HG03097 (cell line): ENCODE results near the gene NCAPD3.
"Not testable (repeated sequence)": the region's sequence is repeated elsewhere in the genome, so short reads cannot be mapped to it uniquely, and the experiment has no call there.

Source experiments
- ATAC-seq: cut with Tn5 transposase; IDR thresholded peaks from one replicate; pipeline ENCODE4 v1.9.1; 2021; ENCODE audit not compliant: unreplicated experiment, low FRiP score

NCAPD3 gene

DNA sequence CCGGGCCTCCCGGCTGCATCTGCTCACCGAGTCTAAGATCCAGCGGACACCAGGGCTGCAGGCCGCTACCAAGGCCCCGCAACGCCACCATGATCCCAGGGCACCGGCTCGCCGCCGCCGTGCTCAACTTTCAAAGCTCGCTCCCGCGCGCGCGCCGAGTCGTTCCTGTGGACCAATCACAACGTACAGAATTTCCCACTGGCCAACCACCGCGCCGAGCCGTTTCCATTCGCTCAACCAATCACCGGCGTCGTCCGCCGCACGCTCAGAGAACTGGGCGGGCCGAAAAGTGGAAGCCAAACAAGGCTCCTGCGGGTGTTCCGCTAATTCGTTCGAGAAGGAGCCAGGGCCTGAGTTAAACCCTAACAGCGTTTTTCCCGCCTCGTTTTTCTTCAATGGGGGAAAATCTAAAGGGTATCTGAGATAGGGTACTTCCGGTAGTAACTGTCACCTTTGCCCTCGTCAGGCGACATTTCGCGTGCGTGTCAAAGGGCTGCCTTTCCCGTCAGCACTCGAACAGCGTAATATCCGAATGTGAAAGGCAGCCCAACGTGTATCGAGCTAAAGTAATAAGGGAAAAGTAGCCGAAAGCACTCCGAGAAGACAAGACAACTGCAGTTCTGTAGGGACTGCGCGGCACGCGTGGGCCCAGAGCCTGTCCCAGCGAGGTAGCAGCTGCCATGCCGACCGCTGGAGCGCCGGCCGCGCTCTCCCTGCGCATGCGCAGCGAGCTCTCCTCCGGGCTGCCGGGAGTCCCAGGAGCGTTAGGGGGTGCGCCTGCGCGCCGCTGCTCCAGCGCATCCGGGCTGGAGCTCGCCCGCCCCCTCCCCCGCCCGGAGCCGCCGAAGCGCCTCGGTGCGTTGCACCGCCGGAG, at the start of gene NCAPD3, which contains the start of gene VPS26B:
Gene NCAPD3 (minus strand): TSS at position 132 of the 874 bp plus-strand sequence. CDS start 41 bp downstream, at position 91.
Gene VPS26B (plus strand): TSS at position 836 of the 874 bp plus-strand sequence. CDS start 452 bp downstream, outside the sequence.
- ATAC-seq = peak; percentile 73

GRCh38 chr11:134273317-134273712, 49.5 kb upstream of the NCAPD3 start:
- no peak for ATAC-seq

GRCh38 chr11:134272381-134273316, 48.9 kb upstream of the NCAPD3 start:
- no peak for ATAC-seq

DNA sequence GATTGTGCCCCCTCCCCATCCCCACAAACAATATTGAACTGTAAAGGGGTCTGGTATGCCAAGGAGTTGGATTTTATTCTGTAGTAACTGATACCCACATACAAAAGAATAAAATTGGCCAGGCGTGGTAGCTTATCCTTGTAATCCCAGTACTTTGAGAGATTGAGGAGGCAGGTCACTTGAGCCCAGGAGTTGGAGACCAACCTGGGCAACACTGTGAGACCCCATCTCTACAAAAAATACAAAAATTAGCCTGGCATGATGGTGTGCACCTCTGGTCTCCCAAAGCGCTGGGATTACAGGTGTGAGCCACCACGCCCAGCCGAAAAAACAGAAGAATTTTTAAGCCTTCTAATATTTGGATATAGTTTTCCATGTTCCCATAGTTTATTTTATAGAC, 48.2 kb upstream of the NCAPD3 start:
- no peak for ATAC-seq

- ATAC-seq = no peak
Measured at GRCh38 chr11:134270250-134270714, 46.5 kb upstream of the NCAPD3 start.

DNA sequence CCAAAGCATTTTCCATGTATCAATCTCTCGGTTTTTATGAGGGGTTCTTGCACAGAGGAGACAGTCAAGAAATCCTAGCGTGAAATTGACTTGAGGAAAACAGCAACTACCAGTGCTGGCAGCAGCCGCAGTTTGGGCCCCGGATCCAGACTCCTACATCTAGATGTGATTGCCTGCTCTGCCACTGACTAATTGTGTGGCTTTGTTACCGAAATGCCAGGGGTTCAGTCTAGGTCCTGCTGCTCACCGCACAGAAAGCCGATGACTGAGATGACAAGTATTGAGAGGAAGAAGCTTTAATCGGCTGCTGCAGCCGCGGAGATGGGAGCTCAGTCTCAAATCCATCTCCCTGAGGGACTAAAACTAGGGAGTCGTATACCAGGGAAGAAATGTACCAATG, 44.2 kb upstream of the NCAPD3 start:
- ATAC-seq = no peak

DNA sequence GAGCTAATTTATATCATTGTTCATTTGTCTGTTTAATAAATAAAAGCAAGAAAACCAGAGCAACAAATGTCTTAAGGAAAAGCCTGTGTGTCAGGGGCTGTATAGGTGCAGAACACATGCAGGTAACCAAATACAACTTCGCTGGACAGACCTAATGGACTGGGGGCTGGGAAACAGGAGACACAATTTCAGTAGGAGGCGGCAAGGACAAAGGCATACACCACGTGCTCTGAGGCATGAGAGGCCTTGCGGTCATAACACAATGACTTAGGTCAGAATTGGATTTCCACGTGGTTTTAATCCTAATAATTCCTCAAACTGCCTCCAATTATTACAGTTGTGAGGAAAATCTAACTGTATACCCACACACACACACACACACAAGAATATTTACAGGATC, 43.7 kb upstream of the NCAPD3 start:
- ATAC-seq = no peak

DNA sequence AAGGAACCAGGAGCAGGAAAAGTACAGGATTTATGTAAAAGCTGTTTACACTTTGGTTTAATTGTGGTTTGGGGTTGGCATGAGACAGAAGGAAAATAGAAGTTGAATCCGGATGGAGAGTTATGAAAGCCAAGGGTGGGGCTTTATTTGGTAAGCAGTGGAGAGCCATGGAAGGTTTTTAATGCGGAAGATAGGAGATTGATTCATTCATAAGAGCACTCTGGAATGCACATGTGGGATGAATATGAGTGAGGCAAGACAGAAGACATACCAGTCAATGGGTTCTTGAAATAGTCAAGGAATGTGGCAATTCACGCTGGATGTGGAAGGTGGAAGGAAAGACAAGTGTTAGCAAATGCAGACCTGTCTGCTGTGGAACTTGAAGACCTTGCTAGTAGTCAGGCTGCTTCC, 43.1 kb upstream of the NCAPD3 start:
- ATAC-seq = no peak

DNA sequence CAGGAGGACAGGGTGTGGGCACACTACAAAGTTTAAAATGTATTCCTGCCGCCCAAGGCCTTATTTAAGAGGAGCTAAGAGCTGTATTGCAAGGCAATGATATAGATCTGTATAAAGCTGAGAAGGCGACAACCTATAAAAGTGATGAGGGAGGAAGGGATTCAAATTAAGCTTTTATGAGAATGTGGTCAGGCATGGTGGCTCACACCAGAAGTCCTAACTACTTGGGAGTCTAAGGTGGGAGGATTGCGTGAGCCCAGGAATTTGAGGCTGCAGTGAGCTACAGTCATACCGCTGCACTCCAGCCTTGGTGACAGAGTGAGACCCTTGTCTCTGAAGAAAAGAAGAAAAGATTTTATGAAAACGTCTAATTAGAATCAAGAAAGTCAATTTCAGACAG, 42.7 kb upstream of the NCAPD3 start:
- no peak for ATAC-seq

DNA sequence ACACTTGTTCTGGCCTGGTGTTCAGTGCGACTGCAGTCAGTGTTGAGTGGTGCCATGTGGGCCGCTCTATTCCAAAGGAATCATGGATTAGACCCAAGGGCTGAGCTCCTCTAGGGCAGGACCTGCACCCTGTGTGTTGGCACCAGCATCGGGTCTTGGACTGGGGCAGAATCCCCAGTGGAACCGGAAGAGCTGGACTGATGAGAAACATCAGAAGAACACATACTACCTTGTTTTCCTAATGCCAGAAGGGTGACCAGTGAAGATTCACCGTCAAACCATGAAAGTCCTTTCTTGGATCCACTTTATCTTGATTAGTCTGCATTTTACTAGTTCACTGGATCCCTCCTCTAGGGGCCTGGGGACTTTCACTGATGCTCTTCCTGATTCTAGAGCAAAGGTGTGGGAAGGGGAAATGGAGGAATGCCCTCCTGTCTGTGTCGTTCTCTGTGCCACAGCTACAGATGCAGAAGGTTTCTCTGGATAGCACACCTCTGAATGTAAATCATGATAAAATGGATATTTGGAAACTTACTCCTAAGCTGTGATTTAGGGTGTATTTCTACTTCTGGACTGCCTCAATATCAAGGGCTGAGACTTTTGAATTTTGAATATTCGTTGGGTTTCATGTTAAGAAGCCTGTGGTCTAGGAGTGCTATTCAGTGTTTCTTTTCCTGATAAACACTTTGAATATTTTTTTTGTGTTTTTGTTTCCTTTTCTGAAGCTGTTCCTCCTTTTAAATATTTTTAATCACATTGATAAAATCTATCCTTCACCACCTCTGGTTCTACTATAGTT, 41.4 kb upstream of the NCAPD3 start:
- no peak for ATAC-seq

- no peak for ATAC-seq
Measured at GRCh38 chr11:134261626-134262488, 38.1 kb upstream of the NCAPD3 start.

- ATAC-seq = no peak
Measured at GRCh38 chr11:134260983-134261382, 37.2 kb upstream of the NCAPD3 start.

- no peak for ATAC-seq
Measured at GRCh38 chr11:134260503-134260902, 36.7 kb upstream of the NCAPD3 start.

DNA sequence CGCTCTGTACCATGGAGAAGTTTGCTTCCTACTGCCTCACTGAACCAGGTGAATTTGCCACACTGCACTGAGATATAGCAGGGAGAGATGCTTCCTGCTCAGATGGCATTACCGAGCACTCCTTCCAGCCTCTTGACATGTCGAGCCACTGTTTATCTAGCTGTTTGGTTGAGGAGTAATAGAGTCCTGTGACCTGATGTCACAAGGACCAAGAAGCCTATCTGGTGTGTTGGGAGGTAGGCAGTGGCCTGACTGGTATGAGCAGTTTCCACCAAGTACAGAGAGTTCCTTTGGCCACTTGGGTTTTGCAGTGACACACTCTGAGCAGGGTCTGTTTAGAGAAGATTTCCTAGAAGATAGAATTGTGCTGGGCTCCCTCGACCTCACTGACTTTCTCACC, 34.8 kb upstream of the NCAPD3 start:
- no peak for ATAC-seq

- no peak for ATAC-seq
Measured at GRCh38 chr11:134257101-134257500, 33.3 kb upstream of the NCAPD3 start.

GRCh38 chr11:134255184-134255561, 31.4 kb upstream of the NCAPD3 start:
- not testable (repeated sequence) for ATAC-seq

GRCh38 chr11:134254433-134255183, 30.8 kb upstream of the NCAPD3 start:
- no peak for ATAC-seq

DNA sequence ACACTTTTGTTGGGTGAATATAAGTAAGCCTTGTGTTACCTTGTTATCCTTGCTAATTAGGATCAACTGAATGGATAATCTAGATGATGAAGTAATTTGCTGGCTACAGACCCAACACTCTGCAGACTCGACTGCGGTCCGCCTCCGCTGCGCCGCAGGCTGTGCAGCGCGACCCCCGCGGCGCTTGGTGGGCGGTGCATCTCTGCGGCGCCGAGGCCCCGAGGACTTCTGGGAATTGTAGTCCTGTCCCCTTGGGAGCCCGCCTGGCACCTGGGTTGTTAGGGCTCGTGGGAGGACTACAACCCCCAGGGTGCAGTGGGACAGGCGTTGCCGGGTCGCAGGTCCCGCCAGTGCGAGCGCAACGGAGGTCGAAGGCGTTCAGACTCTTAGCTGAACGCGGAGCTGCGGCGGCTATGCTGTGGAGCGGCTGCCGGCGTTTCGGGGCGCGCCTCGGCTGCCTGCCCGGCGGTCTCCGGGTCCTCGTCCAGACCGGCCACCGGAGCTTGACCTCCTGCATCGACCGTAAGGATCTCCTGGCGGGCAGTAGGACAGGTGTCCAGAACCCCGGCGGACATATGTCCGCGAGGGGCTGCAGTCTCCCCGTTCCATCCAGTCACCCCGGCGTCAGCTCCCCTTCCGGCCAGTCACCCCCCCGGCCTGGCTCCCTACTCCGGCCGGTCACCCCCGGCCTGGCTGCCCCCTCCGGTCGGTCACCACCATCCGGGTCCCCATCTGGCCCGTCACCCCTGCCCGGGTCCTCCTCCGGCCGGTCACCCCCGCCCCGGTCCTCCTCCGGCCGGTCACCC, 29.6 kb upstream of the NCAPD3 start, which contains the start of the genes ACAD8 and THYN1:
Gene ACAD8 (plus strand): TSS at position 381 of the 806 bp plus-strand sequence. CDS start 33 bp downstream, at position 414.
Gene THYN1 (minus strand): TSS at position 165 of the 806 bp plus-strand sequence. CDS start 470 bp downstream, outside the sequence.
- peak; percentile 99 for ATAC-seq
